GM18505 (cell line): Measurements from ENCODE around the gene BAK1.

ENCODE experiments used
- ATAC-seq: cut with Tn5 transposase; IDR thresholded peaks from one replicate; pipeline ENCODE4 v1.9.1; 2021; ENCODE audit not compliant: unreplicated experiment
- POLR2A ChIP-seq: IDR thresholded peaks from 4 replicates; pipeline ENCODE4 v1.6.1; 2011; ENCODE audit warnings: borderline replicate concordance; ENCODE audit not compliant: insufficient read depth, insufficient read length; ENCODE audit errors: extremely low read depth

The BAK1 gene

GRCh38 chr6:33616913-33617312, 36.8 kb upstream of the BAK1 start:
- ATAC-seq, result no peak

GRCh38 chr6:33616113-33616512, 36.0 kb upstream of the BAK1 start:
- ATAC-seq, result no peak
- no peak for TF ChIP-seq POLR2A

More at GRCh38 chr6:33616913-33617312, 36.8 kb upstream of the BAK1 start:
- no peak for TF ChIP-seq POLR2A

- ATAC-seq, result no peak
- TF ChIP-seq POLR2A, result no peak
These were observed 33.7 kb upstream of the BAK1 start for GRCh38 chr6:33613795-33614168.

- no peak for ATAC-seq
- no peak for TF ChIP-seq POLR2A
These were observed 33.2 kb upstream of the BAK1 start for GRCh38 chr6:33613146-33613794.

GRCh38 chr6:33610779-33611732, 31.0 kb upstream of the BAK1 start:
- TF ChIP-seq POLR2A, result no peak
- no peak for ATAC-seq

GRCh38 chr6:33610067-33610466, 30.0 kb upstream of the BAK1 start:
- no peak for ATAC-seq
- TF ChIP-seq POLR2A, result no peak

GRCh38 chr6:33609528-33609927, 29.5 kb upstream of the BAK1 start:
- no peak for TF ChIP-seq POLR2A
- no peak for ATAC-seq

GRCh38 chr6:33609019-33609418, 28.9 kb upstream of the BAK1 start:
- no peak for TF ChIP-seq POLR2A
- no peak for ATAC-seq

GRCh38 chr6:33607784-33608161, 27.7 kb upstream of the BAK1 start:
- no peak for ATAC-seq
- TF ChIP-seq POLR2A, result no peak

GRCh38 chr6:33607126-33607783, 27.2 kb upstream of the BAK1 start:
- no peak for ATAC-seq
- no peak for TF ChIP-seq POLR2A

- TF ChIP-seq POLR2A, result no peak
These were observed 26.6 kb upstream of the BAK1 start for GRCh38 chr6:33606642-33607041.

GRCh38 chr6:33604941-33605854, 25.1 kb upstream of the BAK1 start:
- TF ChIP-seq POLR2A, result no peak
- ATAC-seq, result no peak

More at GRCh38 chr6:33606642-33607041, 26.6 kb upstream of the BAK1 start:
- no peak for ATAC-seq
